Activated CD8-positive, alpha-beta memory T cell treated with anti-CD3 and anti-CD28 coated beads, Interleukin-2, amount 50 U/mL, for 24 hours (primary cell): Measurements from ENCODE around the gene ITGBL1.

Experiments used
- DNase-seq: peaks from one replicate; pipeline ENCODE4 v3.0.0-alpha.2; 2020; ENCODE audit errors: extremely low read depth

Gene ITGBL1

DNA sequence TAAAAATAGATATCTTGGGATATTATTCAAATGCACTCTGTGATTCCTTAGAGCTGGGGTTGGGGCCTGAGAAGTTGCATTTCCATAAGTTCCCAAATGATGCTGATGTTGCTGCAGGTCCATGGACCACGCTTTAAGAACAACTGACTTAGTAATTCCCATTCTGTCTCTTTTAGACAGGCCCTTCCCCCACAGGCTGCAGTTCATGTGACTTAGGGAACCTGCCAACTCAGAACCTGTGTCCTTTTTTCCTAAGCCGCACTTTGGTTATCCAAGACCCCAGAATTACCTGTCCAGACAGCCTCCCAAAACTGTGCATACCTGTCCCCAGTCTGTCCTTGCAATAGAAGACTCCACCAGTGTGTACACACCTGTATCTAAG lies 1.7 kb upstream of the ITGBL1 start:
- DNase-seq, result no peak

DNA sequence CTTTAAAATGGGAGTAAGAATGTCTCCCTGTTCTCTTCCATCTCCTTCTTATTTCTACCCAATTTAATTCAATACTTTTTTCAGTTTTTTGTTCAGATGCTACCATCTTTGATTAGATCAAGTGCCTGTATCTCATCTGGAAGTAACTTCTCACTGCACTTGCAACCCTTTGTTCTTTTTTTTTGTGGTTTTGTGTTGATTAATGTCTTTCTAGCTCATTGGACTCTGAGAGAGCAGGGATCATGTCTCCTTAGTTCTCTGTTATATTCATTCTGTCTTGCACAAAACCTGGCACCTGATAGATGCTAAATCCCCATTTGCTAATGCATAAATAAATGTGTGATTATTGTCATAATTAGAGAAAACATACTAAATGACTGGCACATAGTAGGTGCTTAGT lies 834 bp upstream of the ITGBL1 start:
- no peak for DNase-seq

DNA sequence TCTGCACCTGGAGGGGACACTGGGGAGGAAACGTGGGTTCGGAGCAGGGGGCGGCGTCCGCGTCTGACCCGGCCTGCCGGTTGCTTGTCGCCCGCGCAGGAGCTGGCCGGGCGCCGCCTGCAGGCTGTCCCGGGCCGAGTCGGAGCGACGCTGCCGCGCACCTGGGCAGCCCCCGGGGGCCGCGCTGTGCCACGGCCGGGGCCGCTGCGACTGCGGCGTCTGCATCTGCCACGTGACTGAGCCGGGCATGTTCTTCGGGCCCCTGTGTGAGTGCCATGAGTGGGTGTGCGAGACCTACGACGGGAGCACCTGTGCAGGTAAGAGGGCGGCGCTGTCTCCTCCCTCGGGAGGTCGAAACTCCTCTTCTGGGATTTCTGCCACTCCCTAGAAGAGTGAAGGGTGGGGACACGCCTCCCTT lies 1.3 kb downstream of the ITGBL1 start:
- no peak for DNase-seq

DNA sequence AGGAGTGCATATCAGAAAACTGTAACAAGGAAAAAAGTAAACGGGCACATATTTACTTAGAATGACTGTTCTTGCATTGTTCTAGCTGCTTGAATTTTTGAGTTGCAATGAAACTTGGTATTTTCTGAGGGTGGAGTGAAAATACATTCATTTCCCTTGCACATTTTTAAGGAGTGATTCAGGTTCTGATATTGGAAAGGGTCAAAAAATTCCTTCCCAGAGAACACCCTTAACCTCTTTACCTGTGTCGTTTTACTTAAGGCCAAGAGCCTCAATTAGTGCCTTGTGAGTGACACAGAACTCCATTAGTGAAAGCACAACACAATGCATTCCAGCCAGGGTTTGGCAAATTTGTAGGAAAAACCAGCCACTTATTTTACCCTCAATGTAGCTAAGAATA lies 2.3 kb downstream of the ITGBL1 start:
- DNase-seq, result no peak

DNA sequence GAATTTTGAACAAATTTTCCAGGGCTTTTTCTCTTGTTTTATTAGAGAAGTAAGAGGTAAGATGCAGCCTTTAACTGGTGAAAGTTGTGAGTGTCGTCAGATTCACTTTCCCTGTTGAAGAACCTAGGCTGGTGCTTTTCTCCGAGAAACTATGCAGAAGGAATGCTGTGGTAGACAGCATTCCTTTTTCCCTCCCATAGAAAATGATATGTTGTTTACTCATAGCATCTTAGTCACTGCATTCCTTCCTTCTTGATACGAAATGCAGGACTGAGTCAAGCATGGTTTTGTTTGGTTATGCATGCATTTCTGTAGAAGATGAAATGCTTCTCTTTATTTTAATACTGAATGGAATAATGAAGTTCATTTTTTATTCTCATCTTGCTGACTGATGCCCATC lies 3.4 kb downstream of the ITGBL1 start:
- no peak for DNase-seq

DNA sequence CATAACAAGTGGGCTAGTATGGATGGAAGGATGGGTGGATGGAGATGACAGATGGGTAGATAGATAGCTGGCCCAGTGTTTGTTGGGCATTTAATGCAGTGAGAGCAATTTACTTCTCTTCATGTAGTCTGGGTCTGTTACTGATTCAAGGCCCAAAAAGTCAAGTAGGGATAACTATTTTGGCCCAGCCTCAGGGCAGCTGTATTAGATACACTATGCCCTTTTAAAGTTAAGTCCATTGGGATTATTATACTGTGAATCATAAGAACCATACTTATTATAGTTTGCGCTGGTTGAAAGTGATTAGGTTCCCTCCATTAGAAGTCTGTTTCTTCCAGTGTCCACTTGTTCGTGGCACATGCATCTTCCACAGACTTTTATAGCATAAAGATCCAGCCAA lies 4.7 kb downstream of the ITGBL1 start:
- DNase-seq, result no peak

DNA sequence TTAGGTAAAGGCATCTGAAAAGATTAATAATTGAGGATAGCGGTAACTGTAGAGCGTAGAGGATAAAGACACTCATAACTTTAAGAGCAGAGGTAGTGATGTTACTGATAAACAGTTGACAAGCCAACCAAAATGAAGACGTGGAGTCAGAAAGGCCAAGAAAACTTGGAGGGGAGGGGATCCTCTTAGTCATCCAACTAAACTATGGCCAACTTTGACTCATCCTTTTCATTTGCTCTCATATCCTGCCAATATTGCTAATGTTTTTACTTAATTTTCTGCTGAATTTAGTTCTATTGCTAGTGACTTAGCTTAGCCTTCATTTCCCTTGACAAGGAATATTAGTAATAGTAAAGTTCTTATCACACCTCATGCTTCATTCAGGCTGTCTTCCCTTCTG lies 13.4 kb downstream of the ITGBL1 start:
- no peak for DNase-seq

DNA sequence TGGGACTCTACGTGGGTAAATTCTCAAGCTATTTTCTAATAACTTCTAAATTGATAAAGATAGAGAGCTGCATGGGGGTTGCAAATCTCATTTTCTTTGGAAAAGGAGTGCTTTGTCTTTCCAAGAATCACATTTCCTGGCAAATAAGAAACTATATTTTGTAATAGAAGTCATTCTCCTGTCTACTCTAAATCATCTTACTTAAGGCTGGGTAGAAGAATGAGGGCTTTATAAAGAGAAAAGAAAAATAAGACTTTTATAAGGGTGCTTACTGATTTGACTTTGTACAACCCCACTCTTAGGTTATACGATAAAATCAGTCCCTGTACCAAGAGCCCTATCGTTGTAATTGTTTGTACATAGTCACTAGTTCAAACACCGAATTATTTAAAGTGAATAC lies 14.9 kb downstream of the ITGBL1 start:
- no peak for DNase-seq

DNA sequence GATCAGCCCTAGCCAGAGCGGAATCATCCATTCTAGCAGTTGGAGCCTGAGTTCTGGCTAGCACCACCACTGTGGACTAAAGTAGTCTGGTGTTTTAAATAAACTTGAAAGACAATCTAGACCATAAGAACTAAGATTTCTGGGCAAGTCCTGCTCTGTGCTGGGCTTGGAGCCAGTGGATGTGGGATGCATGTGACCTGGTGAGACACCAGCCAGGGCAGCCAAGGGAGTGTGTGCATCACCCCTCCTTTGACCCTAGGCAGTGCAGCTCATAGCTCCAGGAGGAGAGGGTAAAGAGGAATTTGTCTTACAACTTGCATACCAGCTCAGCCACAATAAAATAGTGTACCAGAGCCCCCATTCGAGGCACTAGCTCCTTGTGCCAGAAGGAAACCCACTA lies 21.0 kb downstream of the ITGBL1 start:
- DNase-seq, result no peak

DNA sequence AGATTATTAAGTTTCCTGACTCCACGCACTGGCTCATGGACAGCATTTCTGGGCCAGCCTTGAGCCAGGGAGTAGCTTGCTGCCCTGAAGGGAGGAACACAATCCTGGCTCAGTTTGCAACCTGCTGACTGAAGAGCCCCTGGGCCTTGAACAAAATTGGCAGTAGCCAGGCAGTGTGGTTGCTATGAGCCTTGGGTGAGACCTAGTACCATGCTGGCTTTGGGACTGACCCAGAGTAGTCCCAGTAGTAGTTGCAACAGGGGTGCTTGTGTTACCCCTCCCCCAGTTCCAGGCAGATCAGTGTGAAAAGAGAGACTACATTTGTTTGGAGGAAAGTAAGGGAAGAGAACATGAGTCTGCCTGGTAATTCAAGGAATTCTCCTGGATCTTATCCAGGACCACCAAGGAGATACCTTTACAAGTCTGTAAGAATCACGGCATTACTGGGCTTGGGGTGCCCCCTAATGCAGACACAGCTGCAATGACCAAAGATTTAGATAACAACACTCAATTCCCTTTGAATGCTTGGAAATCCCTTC lies 22.0 kb downstream of the ITGBL1 start:
- no peak for DNase-seq

DNA sequence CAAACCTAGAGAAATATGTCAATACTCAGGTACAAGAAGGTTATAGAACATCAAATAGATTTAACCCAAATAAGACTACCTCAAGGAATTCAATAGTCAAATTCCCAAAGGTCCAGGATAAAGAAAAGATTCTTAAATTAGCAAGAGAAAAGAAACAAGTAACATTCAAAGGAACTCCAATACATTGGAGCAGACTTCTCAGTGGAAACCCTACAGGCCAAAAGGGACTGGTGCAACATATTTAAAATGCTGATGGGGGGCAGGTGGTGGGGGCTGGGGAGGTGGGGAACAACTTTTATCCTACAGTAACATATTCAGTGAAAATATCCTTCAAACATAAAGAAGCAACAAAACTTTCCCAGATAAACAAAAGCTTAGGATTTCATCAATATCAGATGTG lies 23.1 kb downstream of the ITGBL1 start:
- DNase-seq, result no peak

DNA sequence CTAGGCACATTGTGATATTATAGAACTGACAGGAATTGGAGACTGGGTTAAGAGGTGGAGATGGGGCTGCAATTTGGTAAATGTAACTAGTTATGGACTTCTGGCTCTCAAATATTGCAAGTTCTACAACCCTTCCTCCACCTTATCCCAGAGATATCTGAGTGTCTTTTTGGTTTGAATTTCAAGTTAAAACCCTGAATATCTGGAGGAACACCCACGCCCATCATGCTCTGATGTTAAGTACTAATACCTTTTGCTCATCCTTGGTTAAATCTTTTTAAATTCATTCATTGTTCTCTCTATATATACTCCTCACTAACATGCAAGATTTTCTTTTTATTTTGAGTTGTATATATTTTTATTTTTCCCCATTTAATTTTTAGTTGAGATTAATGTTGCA lies 28.9 kb downstream of the ITGBL1 start:
- no peak for DNase-seq

DNA sequence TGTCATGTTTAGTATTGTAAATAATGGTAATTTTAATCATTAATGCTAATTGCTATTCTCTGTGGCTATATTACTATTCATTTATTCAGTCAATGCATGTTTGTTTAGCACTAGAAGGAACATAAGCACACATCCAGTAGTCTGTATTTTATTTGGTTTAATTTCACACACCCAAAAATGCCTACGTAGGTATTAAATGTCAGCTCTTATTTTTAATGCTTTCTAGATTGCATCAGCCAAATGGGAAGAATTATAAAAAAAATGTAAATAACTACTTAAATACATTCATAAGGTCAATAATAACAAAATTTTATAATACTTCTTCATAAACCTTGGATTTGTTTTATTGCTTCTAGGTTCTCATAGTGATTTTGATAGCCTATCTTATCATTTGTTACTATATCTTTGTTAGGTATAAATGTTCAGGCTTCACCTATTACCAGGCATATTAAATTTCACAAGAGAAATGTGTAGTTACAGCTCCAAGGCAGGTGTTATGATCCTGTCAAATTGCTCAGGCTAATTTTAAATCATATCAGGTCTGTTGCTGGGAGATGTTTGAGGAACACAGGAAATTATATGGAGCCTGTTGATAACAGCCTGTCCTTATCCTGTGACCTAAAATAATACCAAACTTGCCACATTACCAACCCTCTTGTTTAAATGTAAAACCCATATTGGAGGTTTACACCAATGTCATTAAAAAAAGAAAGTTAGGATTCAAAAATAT lies 34.4 kb downstream of the ITGBL1 start:
- DNase-seq, result no peak

DNA sequence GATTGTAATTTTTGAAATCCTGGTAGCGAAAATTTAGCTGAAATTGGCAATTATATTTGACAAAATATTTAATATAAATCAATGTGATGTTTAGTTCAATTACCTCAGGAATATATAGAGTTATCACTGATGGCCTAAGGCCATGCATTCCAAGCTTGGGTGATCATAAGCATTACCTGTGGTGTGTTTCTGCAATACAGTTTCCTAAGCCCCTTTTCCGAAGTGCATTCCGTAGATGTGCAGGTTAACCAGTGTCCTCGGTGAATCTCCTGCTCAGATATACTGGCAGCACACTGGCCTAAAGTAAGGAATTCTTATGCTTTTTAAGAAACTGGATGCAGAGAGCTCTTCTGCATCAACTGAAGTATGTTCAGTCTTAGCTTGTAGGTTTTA lies 35.0 kb downstream of the ITGBL1 start:
- no peak for DNase-seq

DNA sequence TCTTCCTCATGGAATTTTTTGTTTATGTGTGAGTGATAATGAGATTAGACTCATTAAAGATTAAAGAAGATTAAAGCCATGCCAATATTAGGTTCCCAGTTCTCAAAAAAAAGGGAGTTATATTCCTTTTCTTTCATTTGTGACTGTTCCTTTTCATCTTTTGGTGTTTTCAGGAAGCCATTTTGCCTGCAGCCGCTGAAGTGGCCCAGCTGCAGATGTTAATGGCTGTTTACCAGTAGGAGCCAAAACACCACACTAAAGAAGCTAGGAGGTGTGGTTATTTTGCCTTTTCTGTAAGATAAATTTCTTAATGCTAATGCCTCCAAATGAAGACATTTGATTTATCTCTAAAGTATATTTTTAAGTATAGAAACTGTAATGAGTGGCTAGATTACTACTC lies 36.3 kb downstream of the ITGBL1 start:
- DNase-seq, result no peak

DNA sequence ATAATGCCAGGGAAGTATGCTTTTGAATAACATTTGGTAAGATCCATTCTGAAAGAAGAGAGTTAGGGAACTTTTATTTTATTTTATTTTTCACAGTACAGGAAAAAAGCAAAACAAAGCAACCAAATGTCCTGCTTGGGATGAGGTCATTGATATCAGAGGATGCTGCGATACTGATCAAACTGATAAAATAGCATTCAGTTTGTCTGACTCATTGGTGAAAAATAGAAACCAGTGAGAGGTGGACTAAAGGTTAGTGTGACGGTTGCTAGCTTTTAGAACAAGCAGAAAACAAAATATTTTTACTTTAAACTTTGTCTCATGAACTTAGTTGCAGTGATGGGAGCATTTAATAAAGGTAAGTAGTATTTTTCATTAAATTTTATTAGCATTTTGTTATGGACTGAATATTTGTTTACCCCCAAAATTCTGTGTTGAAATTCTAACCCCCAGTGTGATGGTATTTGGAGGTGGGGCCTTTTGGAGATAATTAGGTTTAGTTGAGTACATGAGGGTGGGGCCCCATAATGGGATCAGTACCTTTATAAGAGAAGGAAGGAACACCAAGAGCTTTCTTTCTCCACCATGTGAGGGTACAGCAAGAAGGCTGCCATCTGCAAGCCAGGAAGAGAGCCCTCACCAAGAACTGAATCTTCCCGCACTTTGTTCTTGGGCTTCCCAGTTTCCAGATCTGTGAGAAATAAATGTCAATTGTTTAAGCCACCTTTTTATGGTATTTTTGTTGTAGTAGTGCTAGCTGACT lies 37.3 kb downstream of the ITGBL1 start:
- DNase-seq, result no peak

DNA sequence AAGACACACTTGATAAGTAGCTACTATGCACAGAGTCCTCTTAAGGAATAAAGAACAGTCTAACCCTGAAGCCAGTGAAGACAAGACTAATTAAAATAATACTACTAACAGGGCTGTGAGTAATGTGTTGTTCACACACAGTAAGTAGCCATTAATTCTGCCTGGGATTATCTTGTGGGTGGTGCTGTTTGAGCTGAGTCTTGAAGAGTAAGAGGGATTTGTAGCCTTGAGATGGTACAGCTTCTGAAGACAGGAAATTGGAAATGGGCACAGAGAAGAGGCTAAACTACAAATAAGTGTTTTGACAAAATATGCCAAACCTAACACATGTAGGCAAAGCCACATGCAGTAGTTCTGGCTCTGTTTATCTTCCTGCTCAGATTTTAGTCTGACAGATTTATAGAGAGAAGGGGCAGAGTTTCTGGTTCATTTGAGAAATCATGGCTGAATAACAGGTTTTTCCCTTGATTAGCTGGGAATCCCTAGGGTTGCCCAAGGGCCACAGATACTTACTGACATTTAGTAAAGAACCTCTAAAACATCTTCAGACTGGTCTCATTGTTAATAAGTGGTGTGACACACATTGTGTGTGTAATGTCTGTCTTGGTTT lies 38.0 kb downstream of the ITGBL1 start:
- DNase-seq, result no peak

DNA sequence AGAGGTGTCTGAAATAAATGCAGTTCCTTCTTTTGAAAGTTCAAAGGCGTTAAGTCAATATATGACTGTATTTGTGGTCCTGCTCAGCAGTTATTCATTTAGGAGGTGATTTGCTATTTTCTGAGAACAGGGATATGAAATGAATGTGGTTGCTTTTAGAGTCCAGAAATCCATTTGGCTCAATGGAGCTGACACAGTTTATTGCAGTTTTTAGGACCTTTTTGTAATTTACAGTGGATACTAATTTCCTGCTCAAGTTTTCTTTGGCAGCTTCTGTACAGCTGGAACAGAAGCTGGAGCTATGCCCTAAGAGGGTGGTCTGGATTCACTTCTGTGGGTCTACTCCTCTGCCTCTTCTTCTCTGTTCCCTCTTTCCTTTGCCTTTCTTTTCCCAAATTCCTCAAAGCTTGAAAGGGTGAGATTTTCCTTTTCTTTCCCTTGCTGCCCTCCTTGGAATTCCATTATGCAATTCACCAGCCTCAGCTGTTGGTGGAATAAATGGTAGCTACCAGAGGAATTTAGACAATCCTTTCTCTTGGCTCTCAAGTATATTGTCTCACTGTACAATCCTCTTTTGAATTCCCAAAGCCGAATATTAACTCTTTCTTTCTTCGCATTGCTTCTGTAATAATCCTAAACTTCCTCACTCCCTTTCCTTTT lies 39.9 kb downstream of the ITGBL1 start:
- DNase-seq, result no peak

DNA sequence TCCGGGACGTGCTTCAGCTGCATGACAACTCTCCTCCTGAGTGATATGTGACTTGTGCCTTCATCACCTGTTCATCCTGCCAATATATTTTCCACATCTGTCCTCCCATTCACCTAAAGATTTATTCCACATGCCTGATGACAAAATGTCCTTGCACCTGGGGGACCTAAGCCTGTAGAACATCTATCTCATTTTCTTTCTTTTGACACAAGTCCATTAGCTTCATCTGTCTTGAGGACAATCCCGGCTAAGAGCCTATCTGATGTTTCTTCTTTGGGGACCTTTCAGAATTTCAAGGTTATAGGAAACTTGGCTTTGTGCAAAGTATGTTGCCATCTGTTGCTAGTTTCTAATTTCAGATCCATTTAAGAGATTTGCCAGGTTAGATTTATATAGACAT lies 41.1 kb downstream of the ITGBL1 start:
- no peak for DNase-seq

DNA sequence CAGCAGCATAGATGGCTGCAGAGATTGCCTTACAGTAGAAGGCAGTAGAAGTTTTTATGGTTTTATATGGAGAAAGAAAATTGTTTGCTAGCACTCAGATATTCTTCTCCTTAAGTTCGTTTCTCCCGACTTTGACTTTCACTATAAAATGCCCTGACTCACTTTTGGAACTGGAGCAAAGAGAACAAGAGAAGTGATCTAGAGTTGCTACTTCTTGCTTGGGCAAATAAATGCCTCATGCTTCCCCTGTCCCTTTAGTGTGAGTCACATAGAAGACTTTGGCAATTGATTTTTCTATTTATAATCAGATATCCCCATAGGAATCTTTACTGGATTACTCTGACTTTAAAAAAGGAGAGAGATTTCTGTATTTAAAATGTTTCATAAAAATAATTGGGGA lies 46.9 kb downstream of the ITGBL1 start:
- no peak for DNase-seq

DNA sequence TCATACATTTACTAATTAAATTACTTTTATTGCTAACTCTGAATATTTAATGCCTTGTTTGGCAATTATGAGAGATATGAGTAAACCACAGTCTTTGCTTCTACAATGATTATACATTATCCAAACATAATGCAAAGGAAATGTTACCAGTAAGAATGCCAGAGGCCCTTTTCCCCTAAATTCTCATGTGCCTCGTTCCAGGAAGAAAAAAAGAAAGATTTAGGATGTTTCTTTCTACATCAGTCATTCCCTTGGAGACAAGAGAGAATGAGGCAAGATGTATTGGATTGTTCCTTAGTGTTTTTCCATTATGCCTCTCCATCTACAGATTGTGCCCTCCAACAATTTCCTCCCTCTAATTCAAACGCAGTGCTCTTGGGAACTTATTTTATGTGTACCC lies 50.1 kb downstream of the ITGBL1 start:
- DNase-seq, result no peak

DNA sequence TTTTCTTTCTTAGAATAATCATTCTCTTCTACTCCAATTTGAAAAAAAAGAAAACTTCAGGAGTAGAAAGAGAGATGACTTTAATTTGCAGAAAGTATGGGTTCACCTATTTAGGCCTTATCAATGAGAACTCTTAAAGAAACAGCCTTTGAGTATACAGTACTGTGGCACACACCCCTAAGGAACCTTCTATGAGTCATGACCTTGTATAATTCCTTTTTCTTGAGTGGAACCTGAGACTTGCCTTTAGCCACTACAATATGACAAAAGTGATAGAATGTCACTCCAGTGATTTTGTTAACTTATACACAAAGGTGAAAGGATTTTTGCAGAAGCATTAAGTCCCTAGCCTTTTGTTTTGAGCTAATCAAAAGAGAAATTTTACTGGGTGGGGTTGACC lies 58.7 kb downstream of the ITGBL1 start:
- DNase-seq, result no peak
